Type B pancreatic cell (in vitro differentiated cells): ENCODE results near the gene CPLX1. TPM values are rescaled to one million over a fixed set of nuclear protein-coding genes. Genes with fewer than 3 reads are reported as not detected.

ENCODE experiments used
- DNase-seq: peaks from one replicate; pipeline ENCODE4 v3.0.0; 2021; ENCODE audit warnings: mixed read lengths; ENCODE audit not compliant: unreplicated experiment; ENCODE audit errors: extremely low spot score
- H3K27ac Mint-ChIP-seq: 2 replicates; pipeline ENCODE4 v1.8.0; 2021; ENCODE audit warnings: mild to moderate bottlenecking, mixed read lengths
- H3K27me3 Mint-ChIP-seq: 2 replicates; pipeline ENCODE4 v1.8.0; 2021; ENCODE audit warnings: mixed read lengths
- H3K36me3 Mint-ChIP-seq: 2 replicates; pipeline ENCODE4 v1.8.0; 2021; ENCODE audit warnings: mixed read lengths
- H3K4me1 Mint-ChIP-seq: one replicate; pipeline ENCODE4 v1.8.0; 2021; ENCODE audit warnings: mixed read lengths; ENCODE audit not compliant: unreplicated experiment
- H3K4me3 Mint-ChIP-seq: 2 replicates; pipeline ENCODE4 v1.8.0; 2021; ENCODE audit warnings: mild to moderate bottlenecking, mixed read lengths
- H3K9me3 Mint-ChIP-seq: 2 replicates; pipeline ENCODE4 v1.8.0; 2021; ENCODE audit warnings: mixed read lengths
- CTCF ChIP-seq: fragments of 200-600 bp; sonication (generic); conservative IDR thresholded peaks from 2 replicates; pipeline ENCODE4 v1.5.0; 2021; ENCODE audit warnings: antibody characterized with exemption, mild to moderate bottlenecking
- total RNA-seq: library from RNA; stranded (reverse); gene quantifications from 2 replicates; pipeline ENCODE4 v1.2.1, GENCODE V29; 2021; ENCODE audit warnings: low replicate concordance

Gene CPLX1
- total RNA-seq, 1 donor from 2014 or later: 5.6 TPM

DNA sequence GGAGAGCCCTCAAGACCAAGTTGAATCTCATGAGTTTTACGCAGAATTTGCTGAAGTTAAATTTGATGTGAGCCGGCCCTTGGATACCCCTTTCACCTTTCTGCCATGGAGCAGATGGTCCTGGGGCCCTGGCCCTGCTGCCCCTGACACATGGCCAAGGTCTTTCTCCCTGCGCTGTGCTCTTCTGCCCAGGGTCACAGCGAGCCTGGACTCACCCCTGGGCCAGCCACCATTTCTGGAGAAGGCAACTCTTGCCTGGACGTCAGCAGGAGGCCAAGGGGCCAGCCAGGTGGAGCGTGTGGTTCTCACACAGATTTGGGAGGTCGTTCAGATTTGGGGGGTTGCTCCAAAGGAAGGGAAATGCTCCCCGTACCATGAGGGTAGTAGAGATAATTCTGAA lies 90.3 kb downstream of the CPLX1 start:
- Mint-ChIP-seq H3K36me3 (peaks cover 15% of the 10 kb centered on the region), H3K4me3 (no peak overlapping the region), H3K27ac (no peak overlapping the region), H3K4me1 (no peaks in the 10 kb centered on the region), H3K27me3 (no peaks in the 10 kb centered on the region), H3K9me3 (no peaks in the 10 kb centered on the region)
- no peak for TF ChIP-seq CTCF
- no peak for DNase-seq

Other genes starting within 250 kb of the CPLX1 start
- 0.21 and 0.36 TPM in 2 replicates for gene TMEM271, start 249.8 kb downstream of the CPLX1 start, total RNA-seq
- gene PDE6B, start 200.6 kb downstream of the CPLX1 start, total RNA-seq: 6.7 and 12.2 TPM in 2 replicates
- 285 and 363 TPM in 2 replicates for gene ATP5ME, start 151.9 kb downstream of the CPLX1 start, total RNA-seq
- 20.2 and 21.3 TPM in 2 replicates for gene MYL5, start 151.6 kb downstream of the CPLX1 start, total RNA-seq
- gene SLC49A3, start 137.0 kb downstream of the CPLX1 start, total RNA-seq: 2.5 and 3.3 TPM in 2 replicates
- 64.3 and 66.7 TPM in 2 replicates for gene PCGF3, start 120.3 kb downstream of the CPLX1 start, total RNA-seq
- 97.1 and 115 TPM in 2 replicates for gene GAK, start 106.2 kb upstream of the CPLX1 start, total RNA-seq
- 21.4 and 33.6 TPM in 2 replicates for gene TMEM175, start 106.3 kb upstream of the CPLX1 start, total RNA-seq
- gene DGKQ, start 147.4 kb upstream of the CPLX1 start, total RNA-seq: 17.0 and 21.2 TPM in 2 replicates
- 20.7 and 37.2 TPM in 2 replicates for gene IDUA, start 160.9 kb upstream of the CPLX1 start, total RNA-seq
- 2.8 and 3.8 TPM in 2 replicates for gene SLC26A1, start 167.3 kb upstream of the CPLX1 start, total RNA-seq
- 20.5 and 30.9 TPM in 2 replicates for gene FGFRL1, start 185.5 kb upstream of the CPLX1 start, total RNA-seq